Fibroblast of the conjunctiva (primary cell): ENCODE data around the gene NTRK2.

Experiments used
- DNase-seq: peaks from one replicate; pipeline ENCODE4 v3.0.0-alpha.2; 2010; ENCODE audit warnings: low read depth

Gene NTRK2

DNA sequence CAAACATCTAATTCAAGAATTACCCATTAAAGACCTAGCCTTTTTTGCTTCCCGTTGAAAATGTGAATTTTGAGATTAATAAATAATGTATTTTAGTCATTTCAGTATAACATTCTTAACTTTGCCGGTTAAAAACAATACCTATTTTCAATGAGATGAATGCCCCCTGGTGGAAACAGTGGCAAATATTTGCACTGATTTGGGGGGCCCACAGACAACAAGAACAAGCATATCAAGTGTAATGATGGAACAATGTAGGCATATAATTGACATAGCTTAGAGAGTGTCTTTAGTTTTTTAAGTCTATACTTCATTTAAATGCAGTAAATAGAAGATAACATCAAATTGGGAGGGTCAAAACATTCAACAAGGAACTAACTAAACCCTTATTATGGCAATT lies 111.9 kb downstream of the NTRK2 start:
- no peak for DNase-seq

DNA sequence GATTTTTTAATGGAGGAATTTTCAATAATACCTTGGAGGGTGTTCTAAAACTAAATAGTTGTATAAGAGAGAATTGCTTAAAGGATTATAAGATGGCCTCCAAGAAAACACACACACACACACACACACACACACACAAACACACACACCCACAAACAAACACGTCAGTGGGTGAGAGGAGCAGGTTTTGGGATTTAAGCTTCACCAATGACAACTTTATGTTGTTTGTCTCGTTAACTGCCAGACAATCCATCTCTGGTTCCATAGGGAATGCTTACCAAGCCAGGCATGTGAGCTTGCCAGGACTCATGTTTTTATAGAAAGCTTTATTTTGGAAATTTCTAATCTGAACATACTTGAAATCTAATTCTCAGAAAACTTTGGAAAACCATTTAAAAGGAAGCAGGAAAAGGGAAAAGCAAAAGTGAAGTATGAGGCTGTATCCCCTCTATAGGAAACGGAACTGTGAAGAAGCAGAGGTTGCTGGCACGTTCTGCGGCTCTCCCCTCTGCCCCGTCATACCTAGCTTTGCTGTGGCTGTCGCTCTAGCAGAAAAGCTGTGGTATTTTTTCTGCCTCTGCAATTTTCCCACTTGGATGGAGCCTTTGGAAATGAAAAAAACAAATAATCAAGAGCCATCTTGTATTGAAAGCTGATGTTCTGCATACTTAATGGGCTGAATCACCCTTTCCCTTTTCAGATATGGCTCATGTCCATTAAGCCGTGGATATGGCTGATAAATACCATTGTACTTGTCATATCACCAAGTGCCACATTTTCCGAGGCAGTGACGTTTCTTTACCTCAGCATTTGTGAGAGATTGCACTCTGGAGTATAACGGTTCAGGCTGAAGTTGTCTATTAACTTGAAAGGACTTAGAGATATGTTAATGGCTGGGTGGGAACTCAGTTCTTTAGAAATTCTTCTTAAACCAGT lies 112.7 kb downstream of the NTRK2 start:
- no peak for DNase-seq

DNA sequence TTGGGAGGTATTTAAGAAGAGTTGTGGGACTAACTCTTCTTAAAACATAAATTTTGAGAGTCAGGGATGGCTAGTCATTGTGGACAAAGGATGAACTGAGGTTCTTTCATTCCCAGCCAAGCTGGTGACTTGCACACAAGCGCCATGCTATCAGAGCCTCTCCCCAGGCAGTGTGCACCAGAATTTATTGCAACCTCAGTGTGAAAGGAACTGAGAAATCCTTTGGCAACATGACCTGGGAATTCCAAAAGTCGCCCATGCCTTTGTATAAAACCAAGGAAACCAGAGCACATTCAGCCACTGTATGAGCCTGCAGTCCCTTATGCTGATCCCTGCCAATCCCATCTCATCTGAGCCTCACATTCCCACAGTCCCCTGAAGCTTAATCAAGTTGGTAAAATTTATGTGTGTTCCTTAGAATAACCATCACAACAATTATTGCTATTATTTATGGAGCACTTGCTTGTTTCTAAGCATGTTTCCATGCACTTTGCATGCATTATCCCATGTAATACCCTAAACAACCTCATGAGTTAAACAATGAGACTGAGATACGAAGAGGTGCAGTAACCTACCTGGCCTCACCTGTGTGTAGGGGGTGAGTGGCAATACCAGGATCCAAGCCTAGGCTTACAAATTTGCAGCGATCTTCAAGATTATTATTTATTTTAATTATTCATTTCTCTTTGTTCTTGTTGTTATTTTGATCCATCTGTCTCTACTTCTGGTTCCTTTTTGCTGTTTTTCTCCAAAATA lies 116.4 kb downstream of the NTRK2 start:
- DNase-seq: no peak

DNA sequence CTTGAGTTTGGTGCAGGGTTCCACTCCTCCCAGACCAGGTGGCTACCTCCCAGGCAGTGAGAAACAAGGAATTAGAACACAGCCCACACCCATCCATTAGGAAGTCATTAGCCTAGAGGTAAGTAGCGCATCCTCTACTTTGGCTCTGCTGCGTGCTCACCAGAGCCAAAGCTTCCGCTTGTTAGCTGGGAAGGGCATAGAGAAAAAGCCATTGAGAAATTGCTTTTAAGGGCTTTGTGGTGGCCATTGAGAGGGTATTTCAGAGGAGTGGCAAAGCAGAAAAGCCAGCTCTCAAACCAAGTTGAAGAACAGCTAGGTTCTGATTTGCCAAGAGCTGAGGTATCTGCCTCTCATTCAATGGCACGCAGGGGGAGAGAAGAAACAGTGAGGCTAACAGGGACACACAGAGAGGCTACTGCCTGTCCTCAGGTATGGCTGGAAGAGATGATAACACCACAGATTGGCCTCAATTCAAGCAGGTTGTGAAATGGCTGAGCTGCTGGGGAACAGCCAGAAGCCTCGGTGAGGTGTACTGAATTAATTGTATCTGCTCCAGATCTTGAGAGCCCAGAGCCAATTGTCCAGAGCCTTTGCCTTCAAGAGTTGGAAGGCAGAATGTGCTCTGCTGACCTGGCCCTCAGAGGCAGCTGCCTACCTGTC lies 119.4 kb downstream of the NTRK2 start:
- DNase-seq: no peak

DNA sequence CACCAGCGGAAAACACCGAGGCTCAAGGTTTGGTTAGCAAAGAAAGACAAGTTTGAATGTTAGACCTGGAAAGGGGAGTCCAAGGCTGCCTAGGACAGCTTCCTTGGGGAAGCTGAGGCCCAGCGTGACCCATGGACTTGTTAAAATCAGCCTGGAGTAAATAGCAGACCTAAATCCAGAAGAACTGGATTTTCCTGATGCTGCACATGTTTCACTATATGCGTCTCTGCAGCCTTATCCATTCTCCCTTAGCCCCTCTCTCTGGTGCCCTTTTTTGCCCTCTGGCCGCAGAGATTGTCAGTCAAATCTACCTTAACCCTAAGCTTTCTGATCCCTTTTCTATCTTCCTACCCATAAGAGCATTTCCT lies 119.9 kb downstream of the NTRK2 start:
- DNase-seq: no peak

DNA sequence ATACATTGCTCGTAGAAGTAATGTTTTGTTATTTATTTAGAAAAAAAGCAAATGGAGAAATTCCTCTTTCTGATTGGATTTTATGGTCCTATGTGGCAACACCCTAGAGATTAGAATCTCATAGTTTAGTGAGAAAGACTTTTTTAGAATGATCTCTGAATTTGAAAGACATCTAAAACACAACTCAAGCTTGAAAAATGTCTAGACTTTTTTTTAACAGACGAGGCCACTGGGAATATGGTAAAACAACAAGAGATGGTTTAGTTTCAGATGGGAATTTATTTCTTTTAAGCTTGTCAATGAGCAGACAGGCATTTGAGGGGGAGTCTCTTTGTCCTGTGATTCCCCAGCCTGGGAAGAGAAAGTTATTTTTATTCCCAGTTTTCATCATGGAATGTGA lies 122.1 kb downstream of the NTRK2 start:
- DNase-seq: no peak

DNA sequence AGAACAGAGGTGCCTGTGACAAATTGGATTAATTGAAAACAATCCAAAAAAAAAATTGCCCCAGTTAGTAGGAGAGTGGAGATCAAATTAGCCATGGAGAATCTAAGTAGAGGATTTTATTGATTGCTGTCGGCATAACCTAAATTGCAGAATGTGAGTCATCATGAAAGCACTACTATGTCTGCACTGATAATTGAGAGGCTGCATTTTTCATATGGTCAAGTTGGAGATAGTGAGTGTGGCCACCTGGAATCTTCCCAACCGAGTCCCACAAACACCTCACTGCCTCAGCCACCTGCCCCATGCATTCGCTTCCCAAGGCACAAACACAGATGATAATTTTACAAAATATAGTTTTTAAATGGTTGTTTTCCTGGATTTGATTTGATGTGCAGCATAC lies 123.7 kb downstream of the NTRK2 start:
- no peak for DNase-seq

DNA sequence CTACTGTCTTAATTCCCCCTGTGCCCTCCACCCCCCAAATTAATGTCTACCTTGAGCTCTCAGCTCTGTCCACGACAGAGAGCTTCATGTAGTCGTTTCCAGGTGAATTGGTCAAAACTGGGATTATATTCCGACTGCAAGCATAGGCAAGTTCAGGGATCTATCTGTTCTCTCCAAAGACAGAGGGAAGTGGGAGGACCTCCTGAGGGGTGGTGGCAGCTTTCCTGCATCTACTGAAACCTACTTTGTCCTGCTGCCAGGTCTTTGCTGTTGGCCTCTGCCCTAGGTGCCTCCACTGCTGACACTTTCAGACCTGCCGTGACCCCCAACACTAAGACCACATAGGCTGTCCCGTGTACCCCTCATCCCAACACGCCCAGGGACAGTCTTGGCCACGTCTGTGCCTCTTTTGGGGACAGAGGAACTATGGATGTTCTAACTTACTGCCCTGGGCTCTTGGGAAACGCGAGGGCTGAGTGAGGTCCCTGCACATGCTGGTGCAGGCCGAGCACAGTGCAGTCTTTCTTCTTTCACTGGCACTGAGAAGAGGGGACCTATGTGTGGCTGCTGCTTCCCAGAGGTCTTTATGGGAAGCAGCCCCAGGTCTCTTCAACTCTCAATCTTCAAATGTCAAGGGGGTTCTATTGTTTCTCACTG lies 125.6 kb downstream of the NTRK2 start:
- DNase-seq: no peak

DNA sequence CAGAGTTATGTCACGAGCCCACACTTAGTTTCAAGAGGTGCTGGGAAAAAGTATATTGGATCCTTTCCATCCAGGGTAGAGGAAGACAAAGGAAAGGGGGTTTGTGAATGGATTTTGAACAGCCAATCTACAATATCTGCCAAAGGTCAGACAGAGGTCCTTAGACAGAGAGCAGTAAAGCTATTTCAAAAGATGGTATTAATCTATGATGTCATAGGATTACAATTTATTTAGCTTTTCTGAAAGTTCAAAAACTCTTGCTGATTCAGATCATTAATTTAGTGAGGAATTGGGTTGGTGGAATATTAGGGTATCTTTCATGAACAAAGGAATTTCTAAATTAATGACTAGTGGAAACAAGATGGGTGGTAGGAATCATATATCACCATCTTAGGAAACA lies 126.9 kb downstream of the NTRK2 start:
- DNase-seq: no peak

DNA sequence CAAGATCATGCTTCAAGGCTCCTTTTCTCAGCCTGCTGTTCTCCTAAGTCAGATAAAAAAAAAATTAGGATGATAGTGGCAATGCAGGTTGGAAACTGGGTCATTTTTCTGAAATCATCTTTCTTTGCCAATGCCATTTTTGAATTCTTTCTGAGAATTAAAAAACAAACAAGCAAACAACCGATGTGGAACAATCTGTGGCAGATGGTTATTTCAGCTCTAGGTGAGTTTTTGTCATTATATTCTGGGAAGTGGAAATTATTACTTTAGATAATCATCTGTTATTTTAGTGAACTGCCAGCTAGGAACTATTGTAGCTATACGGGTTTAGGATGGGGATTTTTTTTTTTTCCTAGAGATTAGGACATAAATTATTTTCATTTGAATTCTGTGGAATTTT lies 129.7 kb downstream of the NTRK2 start:
- DNase-seq: no peak

DNA sequence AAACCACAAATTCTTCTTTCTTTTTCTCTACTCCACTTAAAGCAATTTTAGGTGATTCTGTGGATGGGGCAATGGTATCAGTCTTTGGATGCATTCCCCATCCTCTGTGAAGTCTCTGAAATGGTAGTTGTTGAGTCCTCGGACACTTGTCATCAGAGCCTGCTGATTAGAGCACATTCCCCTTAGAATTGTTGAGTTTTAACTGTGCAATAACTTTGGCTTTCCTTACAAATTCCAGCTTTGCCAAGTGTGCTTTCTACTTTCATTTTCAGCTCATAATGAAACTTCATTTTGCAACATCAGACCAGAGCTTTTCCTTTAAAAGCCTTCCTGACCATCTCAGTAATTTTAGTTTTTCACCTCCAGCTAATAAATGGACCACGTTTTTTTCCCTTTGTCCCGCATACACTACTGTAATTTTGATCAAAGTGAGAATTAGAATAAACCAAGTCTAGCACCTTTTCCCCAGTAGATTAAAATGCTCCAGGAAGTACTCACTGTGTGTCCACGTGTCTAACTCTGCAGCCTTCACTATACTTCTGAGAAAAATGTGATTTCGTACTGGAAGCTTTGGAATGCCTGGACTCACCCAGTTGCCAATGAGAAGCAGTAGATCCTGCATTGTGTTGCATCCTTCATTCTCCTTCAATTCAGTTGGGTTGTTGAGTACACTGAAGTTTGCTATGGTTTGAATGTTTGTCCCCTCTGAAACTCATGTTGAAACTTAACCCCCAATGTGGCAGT lies 135.6 kb downstream of the NTRK2 start:
- DNase-seq: no peak

DNA sequence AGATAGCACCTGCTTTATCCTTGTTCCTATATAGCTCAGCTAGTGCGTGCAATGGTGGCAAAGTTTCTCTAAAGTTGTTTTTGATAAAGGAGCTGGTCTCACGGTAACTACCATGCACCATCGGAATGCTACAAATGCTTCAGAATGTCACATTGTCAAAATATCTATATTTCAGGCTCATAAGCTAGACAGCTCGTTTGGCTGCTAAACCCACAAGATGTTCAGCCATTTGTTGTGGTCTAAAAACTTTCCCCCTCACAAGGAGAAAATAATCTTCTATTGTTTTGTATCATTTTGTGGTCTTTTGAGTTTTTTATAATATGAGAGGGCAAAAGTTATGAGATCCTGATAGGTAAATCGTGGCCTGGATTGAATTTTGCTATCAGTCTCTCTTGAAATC lies 137.9 kb downstream of the NTRK2 start:
- DNase-seq: no peak

DNA sequence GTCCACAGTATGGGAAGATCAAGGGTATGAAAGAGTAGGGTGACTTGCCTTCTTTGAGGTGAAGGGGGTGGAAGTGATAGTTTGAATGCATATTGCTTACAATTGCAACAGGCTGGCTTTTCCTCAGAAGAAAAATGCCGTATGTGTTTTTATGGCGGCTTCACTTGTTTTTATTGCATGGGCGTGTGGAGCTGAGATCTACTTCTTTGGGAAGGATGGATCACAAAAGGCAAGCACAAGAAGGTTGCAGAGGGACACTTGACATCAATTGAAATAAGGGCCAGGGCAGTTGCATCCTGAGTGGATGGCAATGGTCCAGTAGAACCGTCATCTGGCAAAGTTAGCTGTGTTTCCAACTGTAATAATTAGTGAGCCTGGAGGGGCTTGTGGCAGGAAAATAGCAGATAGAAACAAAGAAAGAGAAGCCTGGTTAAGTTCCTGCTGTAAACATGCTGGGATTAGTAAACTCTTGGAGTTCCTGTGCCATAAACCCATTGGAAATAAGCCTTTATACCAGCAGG lies 138.4 kb downstream of the NTRK2 start:
- DNase-seq: no peak

DNA sequence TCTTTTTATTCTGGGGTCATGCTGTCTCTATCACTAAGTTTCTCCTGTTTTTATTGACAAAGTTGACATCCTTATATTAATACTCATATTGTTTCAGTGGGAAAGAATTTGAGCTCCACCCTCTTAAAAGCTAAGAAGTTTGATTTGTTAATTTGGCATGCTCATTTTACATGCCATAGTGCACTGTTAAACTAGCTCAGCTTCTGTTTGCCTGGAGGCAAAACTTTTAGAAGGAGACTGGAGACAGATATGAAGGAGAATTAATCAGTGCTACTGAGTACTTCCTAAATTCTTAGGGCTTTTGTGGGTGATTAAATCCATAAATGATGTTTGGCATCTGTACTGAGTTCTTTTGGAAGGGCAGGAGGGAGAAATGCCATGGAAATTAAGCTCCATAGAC lies 138.9 kb downstream of the NTRK2 start:
- no peak for DNase-seq

DNA sequence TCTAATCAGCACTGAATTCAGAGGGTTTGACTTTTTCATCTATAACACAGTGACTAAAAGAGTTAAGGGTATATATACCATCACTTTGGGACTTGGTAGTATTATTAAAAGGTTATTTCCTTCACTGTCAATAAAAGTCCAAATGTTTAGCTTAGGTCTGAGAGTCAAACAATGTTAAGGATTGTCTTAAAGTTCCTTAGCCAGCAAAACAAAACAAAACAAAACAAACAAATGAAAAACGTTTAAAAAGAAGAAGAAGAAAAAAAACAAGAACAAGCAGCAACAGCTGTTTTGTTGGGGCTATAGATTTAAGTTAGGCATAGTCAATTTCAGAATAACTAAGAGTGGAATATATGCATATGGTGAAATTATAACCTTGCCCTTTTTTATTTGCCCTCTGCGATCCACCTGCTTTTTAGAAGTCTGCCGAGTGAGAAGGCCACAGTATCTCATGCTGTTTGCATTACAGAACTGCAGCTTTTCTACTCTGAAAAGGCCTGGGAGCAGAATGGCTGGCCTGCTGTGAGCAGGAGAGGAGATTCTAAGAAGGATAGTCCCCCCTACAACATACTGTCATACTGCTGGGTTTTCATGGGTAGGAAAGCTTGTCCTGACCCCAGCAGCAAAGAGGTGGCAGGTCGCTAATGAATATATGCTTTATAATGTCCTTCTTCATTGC lies 141.7 kb downstream of the NTRK2 start:
- no peak for DNase-seq

DNA sequence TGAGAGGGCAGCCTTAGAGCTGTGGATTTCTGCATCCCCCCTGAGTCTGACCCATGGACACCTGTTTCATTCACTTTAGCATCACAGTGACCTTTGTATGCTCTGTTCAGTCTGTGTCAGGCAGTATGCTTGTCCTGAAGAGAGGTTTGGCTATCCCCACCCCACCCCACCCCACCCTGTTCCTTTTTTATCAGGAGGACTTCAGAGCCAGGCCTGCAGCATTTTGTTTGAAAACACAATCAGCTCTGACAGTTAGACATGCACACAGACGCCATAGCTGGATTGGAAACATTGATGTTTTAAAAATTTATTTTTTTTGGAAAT lies 142.2 kb downstream of the NTRK2 start:
- DNase-seq: no peak

DNA sequence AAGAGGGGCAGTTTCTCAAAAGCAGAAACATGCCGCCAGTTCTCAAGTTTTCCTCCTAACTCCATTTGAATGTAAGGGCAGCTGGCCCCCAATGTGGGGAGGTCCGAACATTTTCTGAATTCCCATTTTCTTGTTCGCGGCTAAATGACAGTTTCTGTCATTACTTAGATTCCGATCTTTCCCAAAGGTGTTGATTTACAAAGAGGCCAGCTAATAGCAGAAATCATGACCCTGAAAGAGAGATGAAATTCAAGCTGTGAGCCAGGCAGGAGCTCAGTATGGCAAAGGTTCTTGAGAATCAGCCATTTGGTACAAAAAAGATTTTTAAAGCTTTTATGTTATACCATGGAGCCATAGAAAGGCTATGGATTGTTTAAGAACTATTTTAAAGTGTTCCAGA lies 142.8 kb downstream of the NTRK2 start:
- DNase-seq: no peak

DNA sequence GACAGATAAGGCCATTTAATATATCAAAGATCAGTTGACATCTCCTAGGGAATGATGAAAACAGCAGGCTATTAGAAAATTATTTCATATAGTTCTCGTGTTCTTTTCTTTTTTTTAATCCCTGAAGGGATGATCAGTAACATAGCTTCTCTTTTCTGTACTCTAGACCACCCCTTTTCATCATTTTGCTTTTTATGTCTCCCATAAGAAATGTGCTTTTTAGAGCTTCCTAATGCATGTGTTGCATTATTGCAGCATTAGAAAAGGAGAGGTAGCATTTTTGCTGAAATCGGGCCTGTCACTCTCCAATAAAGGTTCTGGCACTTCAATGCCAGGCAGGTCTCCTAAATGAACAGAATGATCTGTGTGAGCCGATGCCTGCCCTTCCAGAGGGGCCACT lies 143.3 kb downstream of the NTRK2 start:
- no peak for DNase-seq

DNA sequence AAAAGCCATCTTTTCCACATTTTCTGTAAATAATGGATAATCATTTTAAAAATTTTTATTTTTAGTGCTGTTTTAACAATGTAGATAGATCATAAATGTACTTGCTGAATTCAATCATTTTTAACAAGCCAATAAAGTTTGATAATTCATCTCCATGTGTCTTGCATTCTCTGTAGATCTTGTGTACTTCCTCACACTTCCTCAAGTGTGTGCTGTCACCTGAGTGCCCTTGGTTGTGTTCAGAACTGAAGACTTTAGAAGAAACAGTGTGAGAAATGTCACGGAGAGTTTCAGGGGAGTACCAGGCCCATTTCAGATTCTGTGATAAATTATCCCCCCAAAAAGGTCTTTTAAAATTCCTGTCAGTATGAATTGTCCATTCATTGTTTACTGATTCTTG lies 146.0 kb downstream of the NTRK2 start:
- no peak for DNase-seq

DNA sequence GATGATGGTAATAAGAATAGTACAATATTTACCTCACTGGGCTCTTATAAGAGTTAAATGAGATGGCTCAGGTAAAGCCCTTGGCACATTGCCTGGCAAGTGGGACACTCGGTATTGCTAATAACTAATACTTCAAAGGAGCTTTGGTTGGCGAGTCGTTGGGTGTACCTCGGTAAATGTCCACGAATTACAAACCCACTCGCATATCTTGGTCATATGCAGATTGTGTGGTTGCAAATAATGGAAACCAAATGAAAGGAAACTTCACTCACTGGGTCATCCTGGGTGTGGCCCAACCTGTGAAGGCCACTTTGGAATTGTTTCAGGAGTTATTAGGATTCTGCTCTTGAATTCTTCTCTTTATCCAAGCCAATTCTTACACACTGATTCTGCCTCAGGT lies 147.5 kb downstream of the NTRK2 start:
- DNase-seq: no peak

DNA sequence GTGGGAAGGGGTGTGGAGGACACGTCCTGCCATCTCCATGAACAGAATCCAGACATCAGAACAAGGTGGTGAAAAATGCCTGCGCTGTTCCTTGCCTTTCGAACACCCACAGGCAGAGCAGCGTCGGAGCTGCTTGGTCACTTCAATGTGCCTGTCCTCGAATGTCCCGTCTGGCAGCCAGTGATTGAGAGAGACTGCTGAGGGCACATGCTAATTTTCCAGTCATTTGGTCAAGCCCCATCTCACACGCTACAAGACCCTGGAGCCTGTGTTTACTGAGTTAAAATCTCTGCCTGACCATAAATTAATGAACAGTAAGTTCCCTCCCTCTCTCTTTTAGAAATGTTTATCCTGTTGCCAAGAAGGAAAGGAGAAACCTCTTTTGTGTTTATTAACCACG lies 149.3 kb downstream of the NTRK2 start:
- DNase-seq: no peak
